Vagina (tissue), 2 donors: ENCODE results near the gene RPS14.

Experiments
- POLR2A ChIP-seq, 2 donors: fragments of 450-650 bp; IDR thresholded peaks; one replicate each; pipeline ENCODE4 v1.6.1; 2017; ENCODE audit warnings: antibody characterized with exemption in 2 of 2, mild to moderate bottlenecking in 2 of 2, moderate library complexity in 2 of 2
- TF ChIP-seq, protein P1 (sequence below), 3 experiments: fragments of 450-650 bp in 2 of 3; fragments of 200-600 bp in 1 of 3; sonication (generic) in 1 of 3; IDR thresholded peaks; one replicate each; pipeline ENCODE4 v1.5.1; 2017 to 2019; ENCODE audit warnings: antibody characterized with exemption in 3 of 3, mild to moderate bottlenecking in 2 of 3, moderate library complexity in 2 of 3

DNA sequence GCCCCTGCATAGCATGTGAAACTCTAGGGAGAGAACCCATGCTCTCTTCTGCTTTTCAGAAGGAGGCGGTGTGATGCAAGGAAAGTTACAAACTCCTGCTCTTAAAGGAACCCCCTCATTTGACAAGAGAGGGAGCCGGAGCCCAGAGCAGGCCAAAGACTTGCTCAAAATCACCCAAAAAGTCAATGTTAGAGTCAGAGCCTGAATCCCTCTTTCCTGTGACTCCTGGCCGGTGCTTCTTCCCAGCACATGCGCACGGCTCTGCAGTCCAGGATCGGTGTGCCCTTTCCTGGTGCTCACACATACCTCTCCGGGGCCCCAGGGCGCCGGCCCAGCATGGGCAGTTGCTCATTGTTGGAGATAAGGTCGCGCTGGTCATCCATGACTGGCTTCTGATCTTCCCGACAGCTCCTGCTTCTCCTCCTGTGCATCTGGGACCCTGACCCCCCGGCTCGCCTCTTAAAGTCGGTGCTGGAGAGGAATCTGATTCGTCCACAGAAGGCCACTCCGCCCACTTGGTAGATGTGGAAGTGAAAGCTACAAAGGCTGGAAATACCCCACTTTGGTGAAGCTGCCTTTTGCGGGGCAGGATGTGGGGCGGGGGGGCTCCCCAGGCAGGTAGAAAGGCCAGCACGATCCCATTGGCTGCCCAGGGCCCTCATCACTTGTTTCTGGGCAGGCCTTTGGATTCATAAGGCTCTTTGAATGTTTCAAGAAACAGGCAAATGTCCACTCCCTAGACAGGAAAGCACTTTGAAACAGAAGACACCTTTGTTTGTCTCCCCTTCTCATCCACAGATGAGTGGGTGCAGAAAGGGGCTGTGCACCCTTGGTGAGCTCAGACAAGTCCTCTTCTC is 37.0 kb downstream of the RPS14 start, which contains the start of gene CD74:
- TF ChIP-seq, protein P1, sequence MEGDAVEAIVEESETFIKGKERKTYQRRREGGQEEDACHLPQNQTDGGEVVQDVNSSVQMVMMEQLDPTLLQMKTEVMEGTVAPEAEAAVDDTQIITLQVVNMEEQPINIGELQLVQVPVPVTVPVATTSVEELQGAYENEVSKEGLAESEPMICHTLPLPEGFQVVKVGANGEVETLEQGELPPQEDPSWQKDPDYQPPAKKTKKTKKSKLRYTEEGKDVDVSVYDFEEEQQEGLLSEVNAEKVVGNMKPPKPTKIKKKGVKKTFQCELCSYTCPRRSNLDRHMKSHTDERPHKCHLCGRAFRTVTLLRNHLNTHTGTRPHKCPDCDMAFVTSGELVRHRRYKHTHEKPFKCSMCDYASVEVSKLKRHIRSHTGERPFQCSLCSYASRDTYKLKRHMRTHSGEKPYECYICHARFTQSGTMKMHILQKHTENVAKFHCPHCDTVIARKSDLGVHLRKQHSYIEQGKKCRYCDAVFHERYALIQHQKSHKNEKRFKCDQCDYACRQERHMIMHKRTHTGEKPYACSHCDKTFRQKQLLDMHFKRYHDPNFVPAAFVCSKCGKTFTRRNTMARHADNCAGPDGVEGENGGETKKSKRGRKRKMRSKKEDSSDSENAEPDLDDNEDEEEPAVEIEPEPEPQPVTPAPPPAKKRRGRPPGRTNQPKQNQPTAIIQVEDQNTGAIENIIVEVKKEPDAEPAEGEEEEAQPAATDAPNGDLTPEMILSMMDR (IDR thresholded peaks at IDR 0.05), result no peak
- TF ChIP-seq POLR2A (IDR thresholded peaks at IDR 0.05), result peak in 1 of 2 donors; percentile 52
